ENCODE results near the gene DHX34.

DHX34 gene

DNA sequence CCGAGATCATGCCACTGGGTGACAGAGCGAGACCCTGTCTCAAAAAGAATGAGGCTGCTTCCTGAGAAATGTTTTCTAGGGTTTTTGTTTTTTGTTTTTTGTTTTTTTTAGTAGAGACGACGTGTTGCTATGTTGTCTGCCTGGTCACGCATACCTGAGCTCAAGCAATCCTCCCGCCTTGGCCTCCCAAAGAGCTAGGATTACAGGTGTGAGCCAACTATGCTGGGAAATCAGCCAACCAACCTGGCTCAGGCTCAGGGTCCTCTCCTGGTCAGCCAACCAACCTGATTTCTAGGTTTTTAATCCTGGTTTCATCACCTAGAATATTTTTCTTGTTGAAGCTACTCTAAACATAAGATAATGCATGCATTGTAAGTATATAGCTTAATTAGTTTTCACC is 7.8 kb downstream of the DHX34 start:
- H3K36me3 ChIP-seq (ENCODE audit: low read length), result no peaks in the 10 kb centered on the region
- TF ChIP-seq EZH2phosphoT487 (conservative IDR thresholded peaks at IDR 0.05; ENCODE audit: low read length), result no peak
- TF ChIP-seq, protein P1, sequence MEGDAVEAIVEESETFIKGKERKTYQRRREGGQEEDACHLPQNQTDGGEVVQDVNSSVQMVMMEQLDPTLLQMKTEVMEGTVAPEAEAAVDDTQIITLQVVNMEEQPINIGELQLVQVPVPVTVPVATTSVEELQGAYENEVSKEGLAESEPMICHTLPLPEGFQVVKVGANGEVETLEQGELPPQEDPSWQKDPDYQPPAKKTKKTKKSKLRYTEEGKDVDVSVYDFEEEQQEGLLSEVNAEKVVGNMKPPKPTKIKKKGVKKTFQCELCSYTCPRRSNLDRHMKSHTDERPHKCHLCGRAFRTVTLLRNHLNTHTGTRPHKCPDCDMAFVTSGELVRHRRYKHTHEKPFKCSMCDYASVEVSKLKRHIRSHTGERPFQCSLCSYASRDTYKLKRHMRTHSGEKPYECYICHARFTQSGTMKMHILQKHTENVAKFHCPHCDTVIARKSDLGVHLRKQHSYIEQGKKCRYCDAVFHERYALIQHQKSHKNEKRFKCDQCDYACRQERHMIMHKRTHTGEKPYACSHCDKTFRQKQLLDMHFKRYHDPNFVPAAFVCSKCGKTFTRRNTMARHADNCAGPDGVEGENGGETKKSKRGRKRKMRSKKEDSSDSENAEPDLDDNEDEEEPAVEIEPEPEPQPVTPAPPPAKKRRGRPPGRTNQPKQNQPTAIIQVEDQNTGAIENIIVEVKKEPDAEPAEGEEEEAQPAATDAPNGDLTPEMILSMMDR (IDR thresholded peaks at IDR 0.05; ENCODE audit: insufficient read depth, low read length, poor library complexity, severe bottlenecking), result no peak
- H3F3A ChIP-seq (ENCODE audit: insufficient read depth), result no peaks in the 10 kb centered on the region
- no peak overlapping the region for H3K9ac ChIP-seq (ENCODE audit: low read length)
- H3K27ac ChIP-seq (ENCODE audit: low read depth, low read length), result no peak overlapping the region
- H4K20me1 ChIP-seq (ENCODE audit: low read depth, low read length), result no peaks in the 10 kb centered on the region
- H2AFZ ChIP-seq (ENCODE audit: low read depth, low read length, severe bottlenecking), result no peak overlapping the region
- no peaks in the 10 kb centered on the region for H3K9me2 ChIP-seq (replicated peaks; ENCODE audit: insufficient read depth, low read length)
- H3K79me2 ChIP-seq (ENCODE audit: insufficient read depth, low read length), result peaks cover 13% of the 10 kb centered on the region; the same call in 1 of the 2 replicates
- no peak overlapping the region for H3K4me2 ChIP-seq (ENCODE audit: low read depth, low read length, poor library complexity, severe bottlenecking)
- no peaks in the 10 kb centered on the region for H3K9me3 ChIP-seq (ENCODE audit: insufficient read depth, low read length)
- no peaks in the 10 kb centered on the region for H3K27me3 ChIP-seq (ENCODE audit: low read length)
- H3K4me3 ChIP-seq (ENCODE audit: insufficient read depth, low read length, poor library complexity, severe bottlenecking), result no peak overlapping the region

GRCh38 chr19:47357788-47358680 is 8.9 kb downstream of the DHX34 start:
- no peaks in the 10 kb centered on the region for H3K9me2 ChIP-seq (replicated peaks; ENCODE audit: insufficient read depth, low read length)
- TF ChIP-seq EZH2phosphoT487 (conservative IDR thresholded peaks at IDR 0.05; ENCODE audit: low read length), result no peak
- TF ChIP-seq, protein P1 (IDR thresholded peaks at IDR 0.05; ENCODE audit: insufficient read depth, low read length, poor library complexity, severe bottlenecking), result no peak
- H3K4me3 ChIP-seq (ENCODE audit: insufficient read depth, low read length, poor library complexity, severe bottlenecking), result no peak overlapping the region
- no peak overlapping the region for H3K27ac ChIP-seq (ENCODE audit: low read depth, low read length)
- H3K36me3 ChIP-seq (ENCODE audit: low read length), result no peaks in the 10 kb centered on the region
- H3K9me3 ChIP-seq (ENCODE audit: insufficient read depth, low read length), result no peaks in the 10 kb centered on the region
- no peak overlapping the region for H3K9ac ChIP-seq (ENCODE audit: low read length)
- no peak overlapping the region for H3K4me2 ChIP-seq (ENCODE audit: low read depth, low read length, poor library complexity, severe bottlenecking)
- no peaks in the 10 kb centered on the region for H3K27me3 ChIP-seq (ENCODE audit: low read length)
- H4K20me1 ChIP-seq (ENCODE audit: low read depth, low read length), result no peaks in the 10 kb centered on the region
- no peak overlapping the region for H2AFZ ChIP-seq (ENCODE audit: low read depth, low read length, severe bottlenecking)
- 0 out of 2 replicates have a peak, but pooled peaks cover 4% of the 10 kb centered on the region for H3K79me2 ChIP-seq (ENCODE audit: insufficient read depth, low read length)
- no peaks in the 10 kb centered on the region for H3F3A ChIP-seq (ENCODE audit: insufficient read depth)

GRCh38 chr19:47358936-47359335 is 9.8 kb downstream of the DHX34 start:
- Histone ChIP-seq H3K9ac (ENCODE audit: low read length) (no peak overlapping the region), H3K36me3 (ENCODE audit: low read length) (no peaks in the 10 kb centered on the region), H3K9me3 (ENCODE audit: insufficient read depth, low read length) (no peaks in the 10 kb centered on the region), H3K27ac (ENCODE audit: low read depth, low read length) (no peak overlapping the region), H3K27me3 (ENCODE audit: low read length) (no peaks in the 10 kb centered on the region), H2AFZ (ENCODE audit: low read depth, low read length, severe bottlenecking) (no peak overlapping the region), H3K4me2 (ENCODE audit: low read depth, low read length, poor library complexity, severe bottlenecking) (no peak overlapping the region), H3F3A (ENCODE audit: insufficient read depth) (no peaks in the 10 kb centered on the region), H3K79me2 (ENCODE audit: insufficient read depth, low read length) (no peaks in the 10 kb centered on the region), H3K9me2 (replicated peaks; ENCODE audit: insufficient read depth, low read length) (no peaks in the 10 kb centered on the region), H4K20me1 (ENCODE audit: low read depth, low read length) (no peaks in the 10 kb centered on the region), H3K4me3 (ENCODE audit: insufficient read depth, low read length, poor library complexity, severe bottlenecking) (no peak overlapping the region)
- TF ChIP-seq, protein P1 (IDR thresholded peaks at IDR 0.05; ENCODE audit: insufficient read depth, low read length, poor library complexity, severe bottlenecking), result no peak
- no peak for TF ChIP-seq EZH2phosphoT487 (conservative IDR thresholded peaks at IDR 0.05; ENCODE audit: low read length)

Measured in SU-DHL-6 (cell line).